HG03354 (cell line): ENCODE data around the gene USP31.

Experiments
- ATAC-seq: cut with Tn5 transposase; IDR thresholded peaks from one replicate; pipeline ENCODE4 v1.9.1; 2021; ENCODE audit warnings: mild to moderate bottlenecking; ENCODE audit not compliant: unreplicated experiment, poor library complexity, severe bottlenecking

USP31 gene

GRCh38 chr16:23140107-23140506 is 9.1 kb downstream of the USP31 start:
- ATAC-seq: no peak

DNA sequence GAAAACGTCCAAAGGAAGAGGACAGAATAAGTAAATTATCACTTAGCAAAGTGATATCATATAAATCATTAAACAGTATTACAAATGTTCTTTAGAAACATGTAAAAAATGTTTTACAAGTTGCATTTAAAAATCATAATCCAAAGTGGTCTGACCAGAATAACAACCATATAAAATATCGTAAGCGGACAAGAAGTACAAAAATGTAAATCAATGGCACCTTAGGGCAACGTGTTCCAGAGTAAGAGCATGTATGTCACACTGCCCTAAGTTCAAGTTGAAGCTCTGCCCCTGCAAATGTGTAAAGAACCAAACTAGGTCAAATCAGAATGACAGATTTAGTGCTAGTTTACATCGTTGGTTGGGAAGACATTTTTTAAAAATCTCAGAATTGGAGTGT is 11.4 kb downstream of the USP31 start:
- no peak for ATAC-seq

DNA sequence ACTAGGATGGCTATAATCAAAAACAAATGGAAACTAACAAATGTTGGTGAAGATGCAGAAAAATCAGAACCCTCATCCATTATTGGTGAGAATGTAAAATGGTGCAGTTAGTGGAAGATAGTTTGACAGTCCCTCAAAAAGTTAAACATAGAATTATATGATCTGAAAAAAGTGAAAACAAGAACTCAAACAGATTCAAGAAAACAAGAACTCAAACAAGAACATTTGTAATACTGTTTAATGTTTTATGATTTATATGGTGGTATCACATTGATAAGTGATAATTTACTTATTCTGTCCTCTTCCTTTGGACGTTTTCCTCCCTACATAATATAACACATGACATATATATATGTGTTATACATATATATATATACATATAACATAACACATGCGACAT is 12.0 kb downstream of the USP31 start:
- ATAC-seq: no peak

- ATAC-seq: no peak
Observed at GRCh38 chr16:23134274-23134673, 15.0 kb downstream of the USP31 start.

DNA sequence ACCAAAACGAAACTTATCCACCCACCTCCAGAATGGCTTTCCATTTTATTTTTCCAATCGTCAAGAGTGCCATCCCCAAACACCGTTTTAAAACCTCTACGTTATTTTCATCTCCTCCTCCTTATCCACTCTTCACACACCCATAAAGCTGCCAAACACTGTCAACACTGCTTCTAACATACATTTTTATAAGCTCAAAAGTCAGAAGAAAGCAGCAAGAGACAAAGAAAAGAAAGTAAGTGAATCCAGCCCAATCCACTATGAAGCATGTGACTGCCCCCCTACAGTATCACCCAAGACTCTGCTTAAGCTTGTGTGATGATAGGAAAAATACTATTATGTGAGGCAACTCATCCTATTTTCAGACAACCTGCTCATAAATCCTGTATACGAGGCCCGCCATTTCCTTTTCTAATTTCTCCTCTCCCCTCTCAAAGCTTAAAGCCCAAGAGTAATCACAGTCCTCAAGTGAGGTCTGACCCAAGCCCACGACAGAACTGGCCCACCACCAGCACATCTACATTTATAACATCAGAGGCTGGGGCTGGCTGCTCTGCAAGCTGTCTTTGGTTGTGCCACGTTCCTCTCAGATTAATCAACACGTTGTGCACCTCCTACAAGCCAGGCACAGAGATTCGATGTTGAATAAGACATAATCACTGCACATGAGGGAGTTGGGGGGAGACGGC is 16.3 kb downstream of the USP31 start:
- ATAC-seq: no peak

DNA sequence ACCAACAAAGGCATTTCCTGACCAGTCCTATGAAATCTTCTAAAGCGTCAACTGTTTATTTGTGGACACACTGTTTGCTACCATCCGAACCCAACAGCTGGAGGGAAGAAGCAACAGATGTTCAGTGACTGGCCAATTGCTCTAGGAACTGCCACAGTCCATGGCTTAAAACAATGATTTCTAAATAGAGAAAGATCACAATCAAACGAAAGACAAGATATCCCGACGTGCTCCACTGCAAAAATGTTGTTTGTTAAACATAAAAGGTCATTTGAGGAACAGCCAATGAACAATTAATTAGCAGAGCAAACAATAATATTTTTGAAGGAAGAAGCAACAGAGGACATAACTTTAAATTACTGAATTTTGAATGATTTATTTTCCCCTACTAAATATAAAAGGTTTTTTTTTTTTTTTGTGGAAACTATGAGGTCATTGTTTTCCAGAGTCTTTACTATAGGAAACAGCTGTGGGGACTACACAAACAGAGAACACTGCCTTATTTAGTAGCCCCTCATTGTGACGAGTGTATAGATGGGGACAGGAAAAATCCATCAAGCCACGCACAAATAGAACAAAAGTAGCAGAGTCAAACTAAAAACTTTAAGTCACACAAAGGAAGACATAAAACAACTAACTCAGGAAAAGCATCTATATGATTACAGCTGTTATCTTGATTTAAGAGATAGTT is 17.2 kb downstream of the USP31 start:
- ATAC-seq: no peak

DNA sequence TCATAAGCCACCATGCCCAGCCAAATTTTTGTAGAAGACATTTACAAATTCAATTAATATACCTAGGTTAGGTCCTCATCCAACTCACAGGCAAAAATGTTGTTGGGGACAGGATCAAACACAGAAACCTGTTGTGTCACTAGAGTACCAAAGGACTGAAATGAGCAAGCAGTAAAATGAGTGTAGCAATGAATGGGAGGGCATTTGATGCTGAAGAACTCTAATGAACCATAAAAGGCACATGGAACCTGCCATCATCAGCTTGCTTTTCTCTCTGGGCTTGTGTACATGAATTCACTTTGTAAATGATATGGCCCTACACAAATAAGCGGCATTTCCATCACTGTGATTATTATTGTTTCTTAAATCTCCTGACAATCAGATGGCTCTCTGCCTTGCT is 17.8 kb downstream of the USP31 start:
- no peak for ATAC-seq

DNA sequence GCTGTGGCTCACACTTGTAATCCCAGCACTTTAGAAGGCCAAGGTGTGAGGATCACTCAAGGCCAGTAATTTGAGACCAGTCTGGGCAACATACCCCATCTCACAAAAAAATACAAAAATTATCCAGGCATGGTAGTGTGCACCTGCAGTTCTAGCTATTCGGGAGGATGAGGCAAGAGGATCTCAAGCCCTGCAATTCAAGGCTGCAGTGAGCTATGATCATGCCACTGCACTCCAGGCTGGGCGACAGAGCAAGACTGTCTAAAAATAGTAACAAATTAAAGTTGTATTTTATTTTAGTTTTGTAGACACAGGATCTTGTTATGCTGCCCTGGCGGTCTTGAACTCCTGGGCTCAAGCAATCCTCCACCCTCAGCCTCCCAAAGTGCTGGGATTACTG is 18.2 kb downstream of the USP31 start:
- ATAC-seq: no peak

GRCh38 chr16:23129686-23130085 is 19.6 kb downstream of the USP31 start:
- no peak for ATAC-seq

DNA sequence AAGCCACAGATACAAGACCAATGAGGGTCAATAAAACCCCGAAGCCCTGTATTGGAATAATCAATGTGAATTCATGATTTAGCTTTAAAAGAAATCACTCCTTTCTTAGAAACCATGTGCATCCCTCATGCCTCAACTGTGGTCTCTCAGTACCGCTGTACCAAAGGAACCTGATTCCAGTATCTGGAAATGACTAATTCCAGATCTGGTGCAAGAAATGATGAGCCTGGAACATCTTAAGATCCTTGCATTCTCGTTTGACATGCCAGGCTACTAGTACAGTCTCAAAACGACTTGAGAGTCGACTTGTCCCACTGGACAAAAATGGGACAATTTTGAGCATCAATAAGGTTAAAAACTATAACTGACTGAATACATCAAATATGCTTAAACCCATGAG is 21.2 kb downstream of the USP31 start:
- no peak for ATAC-seq

DNA sequence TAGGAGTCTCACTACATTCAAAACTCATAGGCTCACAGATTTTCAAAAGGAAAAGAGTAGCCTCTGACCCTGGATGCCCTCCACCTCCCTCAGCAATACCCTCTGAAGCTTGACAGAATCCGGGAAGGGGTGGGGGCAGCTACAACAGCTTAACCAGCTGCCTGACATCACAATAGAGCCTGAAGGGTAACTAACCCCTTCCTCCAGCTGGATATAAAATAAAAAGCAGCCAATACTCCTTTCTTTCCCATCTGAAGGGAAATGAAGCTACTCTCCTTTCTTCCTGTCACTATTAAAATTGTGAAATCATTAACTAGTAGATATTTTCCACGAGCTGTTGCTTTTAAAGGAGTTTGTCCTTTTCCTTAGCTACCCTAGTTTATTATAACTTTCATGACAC is 24.0 kb downstream of the USP31 start:
- no peak for ATAC-seq

DNA sequence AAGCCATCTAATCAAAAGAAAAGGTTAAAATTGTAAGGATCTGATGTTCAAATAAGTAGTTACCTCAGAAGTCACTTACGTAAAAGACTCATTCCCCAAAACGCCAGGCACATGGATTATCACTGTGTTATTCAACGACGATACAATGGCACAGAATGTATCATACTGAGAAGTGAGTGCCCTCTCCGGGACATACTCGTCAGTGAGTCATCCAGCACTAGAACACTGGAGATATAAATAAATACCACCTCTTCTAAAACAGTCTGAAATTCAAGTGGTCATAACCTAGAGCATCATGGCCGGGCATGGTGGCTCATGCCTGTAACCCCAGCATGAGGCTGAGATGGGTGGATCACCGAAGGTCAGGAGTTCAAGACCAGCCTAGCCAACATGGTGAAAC is 24.9 kb downstream of the USP31 start:
- ATAC-seq: no peak

DNA sequence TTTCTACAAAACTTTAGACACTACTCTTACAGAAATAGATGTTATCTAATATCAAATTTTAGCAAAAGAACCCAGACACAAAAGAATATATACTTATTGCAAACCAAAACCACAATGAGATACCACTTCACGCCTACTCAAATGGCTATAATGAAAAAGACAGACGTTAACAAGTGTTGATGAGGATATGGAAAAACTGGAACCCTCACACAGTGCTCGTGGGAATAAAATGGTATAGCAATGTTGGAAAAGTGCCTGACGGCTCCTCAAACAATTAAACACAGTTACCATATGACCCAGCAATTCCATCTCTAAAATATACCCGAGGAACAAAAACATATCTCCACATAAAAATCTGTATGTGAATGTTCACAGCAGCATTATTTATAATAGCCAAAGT is 27.1 kb downstream of the USP31 start:
- ATAC-seq: no peak

GRCh38 chr16:23121024-23121423 is 28.2 kb downstream of the USP31 start:
- no peak for ATAC-seq

DNA sequence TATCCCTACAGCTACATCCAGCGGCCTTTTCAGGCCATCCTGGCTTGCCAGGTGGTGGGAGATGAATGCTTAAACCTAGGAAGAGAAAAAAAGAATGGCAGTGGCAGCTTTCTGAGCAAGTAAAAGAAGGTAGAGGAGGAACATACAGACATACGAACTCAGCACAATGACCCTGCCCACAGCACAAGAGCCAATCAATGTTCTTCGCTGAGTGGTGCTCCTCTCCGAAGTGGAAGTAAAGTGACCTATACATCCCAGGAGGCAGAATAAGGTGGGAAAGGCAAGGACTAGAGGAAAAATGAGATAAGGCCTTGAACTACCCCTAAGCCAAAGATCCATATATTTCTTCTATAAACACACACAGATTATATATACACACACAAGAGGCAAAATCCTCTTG is 28.7 kb downstream of the USP31 start:
- ATAC-seq: no peak

- no peak for ATAC-seq
Observed at GRCh38 chr16:23119570-23119969, 29.7 kb downstream of the USP31 start.

DNA sequence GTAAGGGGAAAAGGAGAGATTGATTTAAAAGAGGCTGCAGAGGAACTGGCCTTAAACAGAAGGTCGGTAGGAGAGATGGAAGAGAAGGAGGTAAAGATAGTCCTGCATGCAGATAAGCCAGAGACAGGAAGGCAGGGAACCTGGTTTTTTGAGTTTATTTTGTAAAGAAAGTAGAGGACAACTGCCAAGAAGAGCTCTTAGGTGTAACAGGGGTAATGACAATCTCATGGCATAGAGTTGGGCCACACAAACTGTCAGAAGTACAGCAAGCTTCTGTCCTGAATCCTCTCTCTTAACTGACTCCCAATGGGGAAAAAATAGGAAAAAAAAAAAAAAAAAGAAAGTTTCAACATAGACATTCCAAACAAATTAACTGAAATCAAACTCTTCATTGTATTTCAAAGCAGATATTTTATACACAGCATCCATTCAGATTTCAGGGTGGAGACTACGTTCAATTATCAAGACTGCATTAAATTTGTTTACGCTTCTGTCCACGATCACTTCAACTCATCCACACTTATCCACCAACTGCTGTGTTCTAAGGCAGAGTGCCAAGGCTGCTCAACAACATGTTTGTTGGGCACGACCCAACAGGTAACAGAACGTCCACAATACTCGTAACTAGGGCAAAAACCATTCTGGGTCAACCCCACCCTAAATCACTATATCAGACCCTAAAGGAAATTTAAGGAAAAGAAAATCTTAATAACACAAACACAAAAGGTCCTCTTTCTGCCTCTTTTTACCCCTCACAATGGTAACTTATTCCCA is 34.9 kb downstream of the USP31 start:
- no peak for ATAC-seq

GRCh38 chr16:23113185-23113584 is 36.1 kb downstream of the USP31 start:
- no peak for ATAC-seq

GRCh38 chr16:23110257-23110899 is 38.9 kb downstream of the USP31 start:
- no peak for ATAC-seq

DNA sequence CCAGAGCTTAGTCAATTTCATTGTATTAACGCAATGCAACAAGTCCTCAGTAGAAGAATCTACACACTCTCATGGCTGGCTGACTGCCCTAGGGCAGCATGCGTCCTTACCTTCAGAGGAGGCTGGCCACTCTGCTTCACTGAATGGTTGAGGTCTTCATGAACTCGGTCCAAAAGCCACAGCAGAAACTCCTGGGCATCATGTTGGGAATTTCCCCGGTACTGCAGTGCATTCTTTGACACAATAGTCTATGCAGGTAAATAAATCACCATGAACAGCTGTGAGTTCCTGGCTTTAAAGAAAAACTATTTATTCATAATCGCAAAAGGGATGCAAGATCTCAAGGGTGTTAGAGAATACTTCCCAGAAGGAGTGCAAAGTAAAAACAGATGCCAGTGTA is 41.3 kb downstream of the USP31 start:
- no peak for ATAC-seq

GRCh38 chr16:23107117-23107516 is 42.1 kb downstream of the USP31 start:
- no peak for ATAC-seq
